ENCODE data around the gene GLS.
"Not testable (repeated sequence)": the region's sequence is repeated elsewhere in the genome, so short reads cannot be mapped to it uniquely, and the experiment has no call there.

DNA sequence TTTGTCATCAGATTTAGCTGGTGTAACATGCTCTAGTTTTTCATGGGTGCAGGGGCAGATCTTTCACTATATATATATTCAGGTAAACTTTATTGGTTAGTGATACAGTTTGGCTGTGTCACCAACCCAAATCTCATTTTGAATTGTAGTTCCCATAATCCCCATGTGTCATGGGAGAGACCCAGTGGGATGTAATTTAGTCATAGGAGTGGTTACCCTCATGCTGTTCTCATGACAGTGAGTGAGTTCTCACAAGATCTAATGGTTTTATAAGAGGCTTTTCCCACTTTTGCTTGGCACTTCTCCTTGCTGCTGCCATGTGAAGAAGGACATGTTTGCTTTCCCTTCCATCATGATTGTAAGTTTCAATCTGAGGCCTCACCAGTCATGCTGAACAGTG, 18.5 kb upstream of the GLS start:
- TF ChIP-seq, protein P1, sequence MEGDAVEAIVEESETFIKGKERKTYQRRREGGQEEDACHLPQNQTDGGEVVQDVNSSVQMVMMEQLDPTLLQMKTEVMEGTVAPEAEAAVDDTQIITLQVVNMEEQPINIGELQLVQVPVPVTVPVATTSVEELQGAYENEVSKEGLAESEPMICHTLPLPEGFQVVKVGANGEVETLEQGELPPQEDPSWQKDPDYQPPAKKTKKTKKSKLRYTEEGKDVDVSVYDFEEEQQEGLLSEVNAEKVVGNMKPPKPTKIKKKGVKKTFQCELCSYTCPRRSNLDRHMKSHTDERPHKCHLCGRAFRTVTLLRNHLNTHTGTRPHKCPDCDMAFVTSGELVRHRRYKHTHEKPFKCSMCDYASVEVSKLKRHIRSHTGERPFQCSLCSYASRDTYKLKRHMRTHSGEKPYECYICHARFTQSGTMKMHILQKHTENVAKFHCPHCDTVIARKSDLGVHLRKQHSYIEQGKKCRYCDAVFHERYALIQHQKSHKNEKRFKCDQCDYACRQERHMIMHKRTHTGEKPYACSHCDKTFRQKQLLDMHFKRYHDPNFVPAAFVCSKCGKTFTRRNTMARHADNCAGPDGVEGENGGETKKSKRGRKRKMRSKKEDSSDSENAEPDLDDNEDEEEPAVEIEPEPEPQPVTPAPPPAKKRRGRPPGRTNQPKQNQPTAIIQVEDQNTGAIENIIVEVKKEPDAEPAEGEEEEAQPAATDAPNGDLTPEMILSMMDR (IDR thresholded peaks at IDR 0.05): not testable (repeated sequence)
- not testable (repeated sequence) for TF ChIP-seq ZFX (IDR thresholded peaks at IDR 0.05; ENCODE audit: borderline replicate concordance)

Measured in 22Rv1 (cell line).